OCI-LY1 (cell line): ENCODE data around the gene LYPD6.

Source experiments
- H2AFZ ChIP-seq: fragments of 200-600 bp; sonication (generic), shearing (Covaris generic); 2 replicates; pipeline ENCODE4 v1.6.0; 2014; ENCODE audit warnings: antibody characterized with exemption, mild to moderate bottlenecking, low read length
- H3F3A ChIP-seq: fragments of 200-600 bp; sonication (generic), shearing (Covaris generic); 2 replicates; pipeline ENCODE4 v1.6.0; 2014; ENCODE audit warnings: mild to moderate bottlenecking, antibody characterized with exemption, low read length, moderate library complexity; ENCODE audit not compliant: insufficient read depth
- H3K27ac ChIP-seq: fragments of 200-600 bp; sonication (generic); 2 replicates; pipeline ENCODE4 v1.5.1; 2014; ENCODE audit warnings: low read length, mixed run types, mild to moderate bottlenecking, low read depth; ENCODE audit not compliant: poor library complexity, severe bottlenecking
- H3K27me3 ChIP-seq: fragments of 200-600 bp; sonication (generic); 2 replicates; pipeline ENCODE4 v1.6.0; 2014; ENCODE audit warnings: antibody characterized with exemption, mild to moderate bottlenecking, low read length, moderate library complexity; ENCODE audit not compliant: insufficient read depth
- H3K36me3 ChIP-seq: fragments of 200-600 bp; sonication (generic); 2 replicates; pipeline ENCODE4 v1.6.1; 2014; ENCODE audit warnings: mild to moderate bottlenecking, antibody characterized with exemption, low read length, moderate library complexity, mixed read lengths; ENCODE audit not compliant: insufficient read depth
- H3K4me1 ChIP-seq: fragments of 200-600 bp; sonication (generic); 2 replicates; pipeline ENCODE4 v1.5.1; 2014; ENCODE audit warnings: mild to moderate bottlenecking, low read length, moderate library complexity; ENCODE audit not compliant: insufficient read depth, severe bottlenecking
- H3K4me2 ChIP-seq: fragments of 200-600 bp; sonication (generic), shearing (Covaris generic); 2 replicates; pipeline ENCODE4 v1.6.1; 2014; ENCODE audit warnings: low read length
- H3K4me3 ChIP-seq: fragments of 200-600 bp; sonication (generic); 2 replicates; pipeline ENCODE4 v1.5.1; 2014; ENCODE audit warnings: low read length, low read depth, mild to moderate bottlenecking, mixed read lengths; ENCODE audit not compliant: poor library complexity, severe bottlenecking
- H3K79me2 ChIP-seq: fragments of 200-600 bp; shearing (Covaris generic); 2 replicates; pipeline ENCODE4 v1.6.1; 2016; ENCODE audit warnings: mixed run types, low read length, mixed read lengths; ENCODE audit not compliant: insufficient read depth
- H3K9ac ChIP-seq: fragments of 200-600 bp; sonication (generic), shearing (Covaris generic); 2 replicates; pipeline ENCODE4 v1.6.1; 2014; ENCODE audit warnings: mild to moderate bottlenecking, low read length, mixed read lengths
- H3K9me2 ChIP-seq: fragments of 200-600 bp; sonication (generic), shearing (Covaris generic); 2 replicates; pipeline ENCODE4 v1.6.1; 2014; ENCODE audit warnings: low read depth, mild to moderate bottlenecking, low read length, mixed read lengths
- H3K9me3 ChIP-seq: fragments of 200-600 bp; shearing (Covaris generic); 2 replicates; pipeline ENCODE4 v1.6.1; 2014; ENCODE audit warnings: low read length, mixed read lengths
- H4K20me1 ChIP-seq: fragments of 200-600 bp; sonication (generic), shearing (Covaris generic); 2 replicates; pipeline ENCODE4 v1.6.0; 2016; ENCODE audit warnings: mild to moderate bottlenecking, low read length; ENCODE audit not compliant: insufficient read depth
- CTCF ChIP-seq: fragments of 200-600 bp; sonication (generic), shearing (Covaris generic); IDR thresholded peaks from 2 replicates; pipeline ENCODE4 v1.5.1; 2017; ENCODE audit warnings: mild to moderate bottlenecking, antibody characterized with exemption, low read length, moderate library complexity, mixed read lengths
- EZH2 ChIP-seq: fragments of 200-600 bp; sonication (generic), shearing (Covaris generic); IDR thresholded peaks from 2 replicates; pipeline ENCODE4 v1.8.0; 2017; ENCODE audit warnings: borderline replicate concordance, mixed run types, mild to moderate bottlenecking, antibody characterized with exemption, low read length, moderate library complexity, mixed read lengths

The LYPD6 gene

GRCh38 chr2:149346272-149346671 lies 15.9 kb downstream of the LYPD6 start:
- Histone ChIP-seq H3K9me2 (no peaks in the 10 kb centered on the region), H3K27ac (no peak overlapping the region), H3K79me2 (no peaks in the 10 kb centered on the region), H4K20me1 (no peaks in the 10 kb centered on the region), H3K36me3 (no peaks in the 10 kb centered on the region), H2AFZ (no peak overlapping the region), H3F3A (no peaks in the 10 kb centered on the region), H3K4me3 (no peak overlapping the region), H3K4me2 (no peak overlapping the region), H3K9me3 (no peaks in the 10 kb centered on the region), H3K4me1 (no peaks in the 10 kb centered on the region), H3K27me3 (no peaks in the 10 kb centered on the region), H3K9ac (no peak overlapping the region)
- TF ChIP-seq CTCF (no peak), EZH2 (no peak)

- H4K20me1 ChIP-seq = no peaks in the 10 kb centered on the region
- no peaks in the 10 kb centered on the region for H3F3A ChIP-seq
- H3K79me2 ChIP-seq = no peaks in the 10 kb centered on the region
- H3K4me1 ChIP-seq = no peaks in the 10 kb centered on the region
- no peak for TF ChIP-seq CTCF
- no peak for TF ChIP-seq EZH2
- no peak overlapping the region for H3K4me3 ChIP-seq
- H3K36me3 ChIP-seq = no peaks in the 10 kb centered on the region
- H3K27ac ChIP-seq = no peak overlapping the region
- H3K4me2 ChIP-seq = no peak overlapping the region
- H3K9ac ChIP-seq = no peak overlapping the region
- H3K27me3 ChIP-seq = no peaks in the 10 kb centered on the region
- H3K9me2 ChIP-seq = no peaks in the 10 kb centered on the region
- H3K9me3 ChIP-seq = no peaks in the 10 kb centered on the region
- H2AFZ ChIP-seq = no peak overlapping the region
These were observed 17.9 kb downstream of the LYPD6 start for GRCh38 chr2:149348291-149348690.

- Histone ChIP-seq H3K36me3 (no peaks in the 10 kb centered on the region), H4K20me1 (no peaks in the 10 kb centered on the region), H3K9me2 (no peaks in the 10 kb centered on the region), H2AFZ (no peak overlapping the region), H3K4me3 (no peak overlapping the region), H3K27ac (no peak overlapping the region), H3K27me3 (no peaks in the 10 kb centered on the region), H3K4me2 (no peak overlapping the region), H3K4me1 (no peaks in the 10 kb centered on the region), H3K79me2 (no peaks in the 10 kb centered on the region), H3K9me3 (no peaks in the 10 kb centered on the region), H3F3A (no peaks in the 10 kb centered on the region), H3K9ac (no peak overlapping the region)
- no peak for TF ChIP-seq CTCF
- no peak for TF ChIP-seq EZH2
These were observed 23.0 kb downstream of the LYPD6 start for GRCh38 chr2:149353421-149353820.
